ENCODE data around the gene PIP4K2A.

GRCh38 chr10:22679608-22680007 is 34.8 kb downstream of the PIP4K2A start:
- TF ChIP-seq CTCF (conservative IDR thresholded peaks at IDR 0.05; ENCODE audit: low read depth in 2 of 2), result no peak
- no peak for TF ChIP-seq EZH2phosphoT487 (IDR thresholded peaks at IDR 0.05; ENCODE audit: unreplicated experiment)
